Hepatic stellate cell (primary cell): ENCODE measurements around the gene SH3RF3.

Experiments used
- DNase-seq: peaks from one replicate; pipeline ENCODE4 v3.0.0; 2011; ENCODE audit warnings: low spot score

SH3RF3 gene

DNA sequence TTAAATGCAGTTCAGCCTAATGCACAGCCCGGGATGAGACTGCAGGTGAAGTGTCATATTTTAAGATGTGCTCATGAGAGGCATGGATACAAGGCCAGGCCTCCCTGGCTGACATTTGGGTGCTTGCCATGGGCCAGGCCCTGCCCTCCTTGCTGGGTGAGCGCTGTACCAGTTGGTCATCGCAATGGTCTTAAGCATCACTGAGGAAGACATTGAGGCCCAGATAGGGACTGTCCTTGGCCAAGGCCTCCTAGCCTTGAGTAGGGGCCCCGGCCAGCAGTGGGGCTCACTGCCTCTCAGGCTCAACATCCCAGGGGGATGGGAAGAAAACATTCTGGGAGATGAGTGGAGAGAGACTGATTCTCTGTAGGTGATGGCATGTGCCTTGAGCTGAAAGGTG lies 184.3 kb downstream of the SH3RF3 start:
- DNase-seq, result no peak

DNA sequence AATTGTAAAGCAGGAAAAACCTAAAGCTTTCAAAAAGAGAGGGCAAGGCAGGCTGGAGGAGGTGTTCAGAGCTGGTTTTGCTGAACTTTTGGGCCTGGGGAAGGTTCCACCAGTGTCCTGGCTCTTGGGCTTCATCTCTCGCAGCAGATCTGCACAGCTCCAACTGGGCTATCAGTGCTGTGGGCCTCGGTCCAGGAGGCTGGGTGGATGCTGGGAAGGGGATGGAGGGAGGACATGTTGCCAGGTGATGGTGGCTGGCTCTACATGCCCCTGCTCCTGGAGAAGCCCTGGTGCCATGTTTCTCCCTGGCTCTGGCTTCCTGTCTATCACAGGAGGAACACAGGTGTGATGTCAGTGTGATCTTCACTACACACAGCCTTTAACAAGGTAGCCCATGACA lies 187.1 kb downstream of the SH3RF3 start:
- DNase-seq, result no peak

DNA sequence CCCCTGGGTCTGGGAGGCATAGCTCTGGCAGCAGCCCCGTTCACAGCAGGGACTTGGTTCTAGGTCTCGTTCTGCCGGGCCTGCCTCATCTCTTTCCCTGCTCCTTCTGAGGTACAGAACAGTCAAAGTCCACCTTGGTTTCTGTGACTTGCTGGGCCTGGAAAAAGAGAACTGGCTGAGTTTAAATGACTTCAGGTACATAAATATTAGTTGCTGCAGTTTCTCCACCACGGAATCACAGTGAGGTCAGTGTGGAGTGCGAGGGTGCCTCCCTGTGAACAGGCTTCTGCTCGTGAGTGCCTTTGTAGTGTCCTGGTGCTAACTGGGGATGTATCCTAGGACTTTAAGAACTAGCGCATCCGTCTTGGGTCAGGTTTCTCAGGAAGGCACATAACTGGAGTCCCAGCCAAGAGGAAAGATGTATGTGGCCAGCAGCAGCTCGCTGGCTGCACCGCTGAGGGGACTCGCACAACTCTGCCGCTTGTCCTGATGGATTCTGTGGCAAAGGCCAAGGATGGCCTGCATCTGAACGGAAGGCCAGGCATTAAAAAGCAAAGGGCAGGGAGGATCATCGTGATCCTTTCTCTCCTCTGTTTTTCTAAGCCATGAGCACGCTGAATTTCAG lies 188.6 kb downstream of the SH3RF3 start:
- DNase-seq, result no peak

DNA sequence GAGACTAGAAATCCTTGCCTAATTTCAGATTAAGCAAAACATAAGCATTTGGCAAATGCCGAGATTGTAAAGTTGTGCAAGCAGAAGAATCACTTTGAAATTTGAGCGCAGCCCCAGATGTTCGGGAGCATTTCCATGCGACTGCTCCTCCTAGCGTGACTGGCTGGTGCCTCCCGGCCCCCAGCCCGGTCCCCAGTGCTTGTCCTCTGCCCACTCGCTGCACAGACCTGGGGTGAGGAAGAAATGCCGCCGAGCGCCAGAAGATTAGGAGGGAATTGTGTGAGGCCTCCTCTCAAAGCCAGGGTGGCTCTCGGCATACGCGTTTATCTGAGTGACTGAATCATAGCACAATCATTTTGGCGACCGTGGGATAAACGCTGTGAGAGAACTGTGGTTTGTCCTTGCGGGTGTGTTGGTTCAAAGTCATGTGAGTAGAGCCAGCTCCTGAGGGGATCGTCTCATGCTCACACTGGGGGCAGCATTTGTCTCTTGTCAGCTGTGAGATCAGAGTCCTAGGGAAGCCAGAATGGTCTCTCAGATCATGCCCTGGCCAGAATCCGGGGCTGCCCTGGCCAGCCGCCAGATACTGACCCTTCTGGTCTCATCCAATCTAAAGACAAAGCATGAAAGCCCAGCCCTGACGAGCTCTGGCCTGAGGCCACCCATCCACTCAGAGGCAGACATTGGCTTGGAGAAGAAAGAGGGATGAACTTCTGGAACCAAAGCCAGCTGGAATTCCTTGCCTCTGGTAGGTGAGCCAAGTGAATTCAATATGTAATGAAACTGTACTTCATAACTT lies 189.3 kb downstream of the SH3RF3 start:
- DNase-seq, result peak; percentile 91

DNA sequence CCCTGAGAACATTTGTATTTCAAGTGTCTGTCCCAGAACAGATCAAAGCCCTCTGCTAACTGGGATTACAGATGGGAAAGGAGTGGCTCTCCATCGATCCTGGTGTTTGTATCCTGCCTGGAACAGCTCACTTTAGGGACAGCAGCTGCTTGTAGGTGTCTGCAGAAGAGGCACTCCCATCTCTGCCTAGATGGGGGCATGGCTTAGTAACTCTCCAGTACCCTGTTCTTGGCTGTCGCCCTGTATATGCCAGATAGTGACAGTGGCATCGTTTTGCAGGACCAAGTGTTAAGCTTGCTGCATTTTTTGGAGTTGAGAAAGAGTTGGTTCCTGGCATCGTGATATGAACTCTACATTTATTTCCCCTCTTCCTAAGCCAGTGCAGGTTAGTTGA lies 189.9 kb downstream of the SH3RF3 start:
- no peak for DNase-seq

DNA sequence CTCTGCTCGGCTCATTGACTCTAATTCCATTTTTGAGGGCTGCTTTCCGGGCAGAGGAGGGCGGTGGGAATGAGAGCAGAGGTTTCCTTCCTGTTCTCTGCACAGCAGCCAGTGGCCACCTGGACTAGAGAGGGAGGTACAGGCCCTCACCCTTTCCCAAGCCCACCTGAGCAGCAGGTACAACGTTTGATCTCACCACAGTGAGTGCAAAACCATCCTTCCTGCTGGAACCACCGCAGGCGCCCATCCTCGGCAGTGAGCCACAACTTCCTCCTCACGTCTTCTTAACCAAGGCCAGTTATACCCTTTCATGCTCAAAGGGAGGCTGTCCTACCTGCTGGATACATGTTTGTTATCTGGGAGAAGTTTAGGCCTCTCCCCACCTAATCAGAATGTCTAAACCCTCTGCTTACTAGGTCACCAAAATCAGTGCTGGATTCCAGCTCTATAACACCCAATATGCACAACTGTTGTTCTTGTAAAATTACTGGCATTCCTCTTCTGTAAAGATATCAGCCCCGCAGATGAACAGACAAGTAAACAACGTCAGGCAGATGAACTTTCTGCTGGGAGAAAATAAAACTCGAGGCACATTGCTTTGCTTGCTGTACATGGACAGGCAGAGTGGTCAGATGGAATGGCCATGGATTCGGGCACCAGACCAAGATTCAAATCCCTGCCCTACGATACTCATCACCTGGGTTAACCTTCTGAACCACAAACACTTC lies 191.4 kb downstream of the SH3RF3 start:
- no peak for DNase-seq

DNA sequence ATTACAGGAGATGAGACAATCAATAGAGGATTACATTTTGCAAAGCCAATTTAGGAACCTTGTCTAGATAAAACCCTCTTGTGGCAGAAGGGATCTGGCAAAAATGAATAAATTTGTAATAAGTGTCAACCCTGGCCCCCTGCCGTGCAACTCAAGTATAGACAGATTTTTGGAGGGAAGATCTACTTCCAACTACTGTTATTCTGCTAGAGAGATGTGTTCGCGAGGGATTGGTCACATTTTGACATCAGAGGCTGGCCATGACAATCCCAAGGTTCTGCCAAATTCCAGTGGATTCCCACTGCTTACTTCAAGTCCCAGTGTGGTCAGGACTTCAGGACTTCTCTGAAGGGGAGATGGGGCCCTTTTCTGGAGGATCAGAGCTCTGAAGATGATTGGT lies 192.6 kb downstream of the SH3RF3 start:
- peak; percentile 63 for DNase-seq

DNA sequence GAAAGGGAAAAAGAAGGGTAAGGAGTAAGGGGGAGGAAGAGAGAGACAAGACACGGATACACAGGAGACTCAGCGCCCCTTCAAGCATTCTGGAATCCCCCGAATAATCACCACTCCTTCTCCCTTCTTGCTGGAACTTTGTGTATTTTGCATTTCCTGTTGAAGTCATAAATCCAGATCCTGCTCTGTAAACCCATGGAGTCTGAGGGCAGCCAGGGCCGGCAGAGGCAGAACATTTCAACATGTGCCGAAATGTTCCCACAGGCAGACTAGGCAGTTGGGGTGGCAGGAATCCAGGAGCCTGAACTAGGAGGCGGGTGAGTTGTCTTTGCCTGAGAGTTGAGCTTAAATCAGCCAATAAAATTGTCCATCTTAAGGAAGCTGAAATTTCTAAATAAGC lies 193.1 kb downstream of the SH3RF3 start:
- DNase-seq, result peak; percentile 85

DNA sequence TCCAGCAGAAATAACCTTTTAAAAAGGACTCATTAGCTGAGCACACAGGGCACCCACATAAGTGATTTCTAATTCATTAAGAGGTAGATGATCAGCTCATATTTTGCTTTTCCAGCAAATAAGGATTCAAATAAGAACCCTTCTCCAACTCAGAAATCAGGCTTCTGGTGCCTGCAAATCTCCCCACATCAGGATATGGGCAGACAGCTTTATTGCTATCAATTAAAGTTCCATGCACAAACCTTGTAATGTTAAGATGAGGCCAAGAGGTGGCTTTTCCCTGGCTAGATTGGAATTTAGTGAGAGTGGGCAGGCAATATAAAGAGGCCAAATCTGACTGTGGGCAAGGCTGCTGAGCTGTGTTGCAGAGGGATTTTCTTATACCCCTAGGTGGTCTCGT lies 193.6 kb downstream of the SH3RF3 start:
- no peak for DNase-seq

DNA sequence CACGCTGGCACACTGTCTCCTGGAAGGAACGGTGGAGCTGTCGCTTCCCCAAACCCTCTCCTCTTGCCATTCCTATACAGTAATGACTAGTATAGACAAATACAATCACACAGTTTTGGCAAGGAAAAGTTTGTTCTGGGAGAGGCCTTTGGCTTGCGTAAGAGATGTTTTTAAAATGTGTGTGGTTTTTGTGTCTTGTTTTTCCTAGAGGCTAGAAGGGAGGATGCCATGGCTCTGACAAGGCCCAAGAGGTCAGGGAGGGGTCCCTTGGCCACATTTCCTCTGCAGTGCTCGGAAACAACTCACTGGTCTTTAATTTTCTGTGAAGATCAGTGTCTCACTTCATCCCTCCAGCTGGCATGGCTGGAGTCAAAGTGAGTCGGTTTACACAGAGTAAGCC lies 195.9 kb downstream of the SH3RF3 start:
- peak; percentile 68 for DNase-seq

DNA sequence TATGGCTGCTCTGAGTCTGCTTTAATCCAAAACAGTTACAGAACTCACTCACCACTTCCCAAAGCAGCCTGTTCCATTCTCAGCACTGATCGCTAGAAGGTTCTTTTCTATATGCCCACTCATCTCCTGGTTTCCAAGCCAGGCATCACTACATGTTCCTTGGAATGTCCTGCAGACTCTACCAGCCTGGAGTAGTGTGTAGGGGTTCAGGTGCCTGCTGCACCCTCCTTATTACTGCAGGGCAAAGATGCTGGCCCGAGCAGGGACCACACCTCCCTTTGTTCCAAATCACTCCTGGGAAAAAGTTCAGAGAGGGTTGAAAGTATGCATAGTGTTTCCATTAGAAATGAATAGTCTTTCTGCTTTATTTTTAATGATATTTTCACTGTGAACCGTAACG lies 196.6 kb downstream of the SH3RF3 start:
- DNase-seq, result no peak

DNA sequence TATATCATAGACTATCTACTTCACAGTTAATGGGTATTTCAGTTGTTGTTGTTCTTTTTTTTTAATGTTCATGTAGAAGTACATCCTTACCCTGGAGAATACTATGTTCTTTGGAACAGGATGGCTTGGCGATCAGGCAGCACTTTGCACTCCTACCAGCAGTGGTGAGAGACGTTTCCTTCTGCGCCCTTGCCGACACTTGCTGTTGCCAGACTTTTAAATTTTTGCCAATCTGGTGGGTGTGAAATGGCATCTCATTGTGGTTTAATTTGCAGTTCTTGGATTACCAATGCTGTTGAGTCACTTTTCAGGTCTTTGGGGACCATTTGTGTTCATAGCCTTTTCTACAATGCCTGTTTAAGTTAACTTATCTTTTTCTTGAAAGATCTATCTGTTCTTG lies 197.3 kb downstream of the SH3RF3 start:
- DNase-seq, result no peak

DNA sequence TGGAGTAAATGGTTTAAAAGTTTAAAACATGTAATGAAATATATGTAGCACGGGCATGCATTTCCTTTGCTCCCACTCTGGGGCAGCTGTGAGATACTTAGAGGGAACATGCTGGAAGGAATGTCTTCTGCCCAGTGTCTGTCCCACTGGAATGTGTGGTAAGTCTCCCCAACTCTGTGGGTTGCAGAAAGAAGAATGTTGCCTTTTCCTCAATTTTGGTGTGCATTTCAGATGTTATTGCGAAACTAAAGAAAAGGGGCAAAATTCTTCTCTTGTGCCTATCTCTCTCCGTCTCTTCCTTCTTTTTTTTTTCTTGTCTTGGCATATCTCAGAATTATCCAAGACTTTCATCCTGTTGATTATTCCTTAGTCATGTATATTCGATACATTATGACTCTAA lies 201.1 kb downstream of the SH3RF3 start:
- peak; percentile 46 for DNase-seq

DNA sequence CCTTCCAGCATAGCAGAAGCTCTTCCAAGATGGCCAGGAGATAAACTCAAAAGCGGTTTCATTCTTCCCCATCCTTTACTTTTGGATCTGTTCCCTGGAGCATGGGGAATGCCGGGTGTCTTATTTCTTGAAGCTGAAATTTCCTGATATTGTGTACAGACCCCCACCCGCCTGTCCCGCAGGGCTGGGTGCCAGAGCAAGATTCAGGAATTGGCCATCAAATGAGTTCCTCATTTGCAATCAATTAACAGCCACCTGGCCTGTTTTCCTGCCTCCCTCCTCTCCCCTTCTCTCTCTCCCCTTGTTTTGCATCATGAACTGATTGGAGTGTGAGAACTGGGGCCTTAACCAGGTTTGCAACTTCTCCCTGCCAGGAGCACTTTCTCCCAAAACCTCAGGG lies 202.1 kb downstream of the SH3RF3 start:
- no peak for DNase-seq

DNA sequence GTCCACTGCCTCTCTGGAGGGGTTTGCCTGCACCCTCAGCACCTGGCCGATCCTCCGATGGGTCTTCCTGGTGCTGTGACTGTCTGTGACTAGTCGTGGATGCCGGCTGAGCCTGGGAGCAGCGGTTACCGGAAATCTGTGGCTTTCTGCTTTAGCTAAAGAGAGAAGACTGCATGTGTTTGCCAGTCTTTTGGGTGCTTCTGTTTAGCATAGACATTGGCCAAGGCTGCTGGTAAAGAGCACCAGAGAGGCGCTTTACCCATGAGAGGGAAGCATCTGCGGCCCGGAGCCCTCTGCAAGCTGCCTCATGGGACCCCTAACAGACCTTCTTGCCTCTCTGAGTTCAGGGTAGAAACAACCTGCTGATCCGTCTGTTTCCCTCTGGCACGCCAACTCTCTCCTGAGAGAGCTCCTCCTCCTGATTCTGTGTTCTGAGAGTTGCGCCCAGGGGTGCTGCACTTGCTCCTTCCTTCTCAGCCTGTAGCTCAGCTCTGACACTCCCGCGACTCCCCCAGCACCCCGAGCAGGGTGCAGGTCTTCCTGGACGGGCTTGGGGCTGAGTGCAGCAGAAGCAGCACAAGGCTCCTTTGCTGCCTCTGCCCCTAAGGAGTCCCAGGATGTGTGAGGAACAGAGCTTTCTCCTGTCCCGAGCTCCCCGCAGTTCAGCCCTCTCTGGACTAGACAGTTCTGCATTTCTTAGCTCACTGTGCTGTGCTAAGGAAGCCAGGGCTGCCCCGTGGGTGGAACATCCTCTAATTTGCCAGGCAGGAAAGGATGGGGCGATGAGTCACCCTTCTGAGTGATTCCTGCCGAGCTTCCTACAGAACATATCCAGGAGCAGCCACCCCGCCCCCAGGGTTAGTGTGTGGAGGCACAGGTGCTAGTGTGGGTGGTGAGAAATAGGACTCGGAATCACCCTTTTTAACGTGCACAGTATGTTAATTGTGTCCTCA lies 203.2 kb downstream of the SH3RF3 start:
- DNase-seq, result peak; percentile 83

DNA sequence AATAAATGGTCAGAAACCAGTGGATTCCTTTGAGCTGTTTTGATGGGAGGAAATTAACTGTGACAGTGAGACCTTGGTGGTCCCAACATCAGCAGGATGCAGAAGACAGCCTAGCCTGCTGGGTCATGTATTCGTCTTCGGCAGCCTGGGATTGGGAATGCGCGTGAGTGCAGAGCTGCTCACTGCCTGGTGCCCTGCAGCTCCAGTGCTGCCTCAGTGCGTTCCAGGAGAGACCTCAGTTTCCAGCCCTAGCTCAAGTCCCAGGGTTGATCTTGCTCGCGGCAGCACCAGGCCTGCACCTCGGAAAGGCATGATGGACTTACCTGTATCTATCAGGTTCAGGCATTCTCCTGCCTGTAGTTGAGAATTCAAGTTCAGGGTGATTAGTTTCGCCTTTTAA lies 203.9 kb downstream of the SH3RF3 start:
- no peak for DNase-seq

DNA sequence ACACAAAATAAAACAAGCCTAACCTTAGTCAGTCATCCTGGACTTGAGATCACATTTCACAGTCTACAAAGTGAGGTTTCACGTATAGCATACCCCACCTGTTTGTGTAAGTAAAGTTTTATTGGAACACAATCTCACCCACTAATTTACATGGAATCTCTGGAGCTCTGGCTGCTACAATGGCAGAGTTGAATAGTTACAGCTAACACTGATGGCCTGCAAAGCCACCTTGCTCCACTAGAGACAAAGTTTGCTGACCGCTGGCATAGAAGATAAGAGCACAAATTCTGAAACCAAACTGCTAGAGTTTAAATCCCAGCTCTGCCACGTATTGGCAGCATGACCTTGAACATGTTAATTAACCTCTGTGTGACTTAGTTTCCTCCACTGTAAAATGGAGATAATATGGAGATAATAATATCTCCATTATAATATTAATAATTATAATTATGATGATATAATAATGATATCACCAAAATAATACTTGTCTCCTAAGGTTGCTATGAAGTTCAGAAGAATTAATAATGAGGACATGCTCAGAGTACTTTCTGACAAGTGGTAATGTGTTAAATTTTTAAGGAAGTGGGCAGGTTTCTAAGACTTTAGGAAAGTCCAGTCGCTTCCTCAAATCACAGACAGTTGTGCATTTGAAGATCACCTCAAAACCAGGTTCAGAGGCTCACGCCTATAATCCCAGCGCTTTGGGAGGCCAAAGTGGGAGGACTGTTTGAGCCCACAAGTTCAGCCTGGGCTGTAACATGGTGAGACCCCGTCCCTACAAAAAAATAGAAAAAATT lies 204.6 kb downstream of the SH3RF3 start:
- DNase-seq, result no peak

DNA sequence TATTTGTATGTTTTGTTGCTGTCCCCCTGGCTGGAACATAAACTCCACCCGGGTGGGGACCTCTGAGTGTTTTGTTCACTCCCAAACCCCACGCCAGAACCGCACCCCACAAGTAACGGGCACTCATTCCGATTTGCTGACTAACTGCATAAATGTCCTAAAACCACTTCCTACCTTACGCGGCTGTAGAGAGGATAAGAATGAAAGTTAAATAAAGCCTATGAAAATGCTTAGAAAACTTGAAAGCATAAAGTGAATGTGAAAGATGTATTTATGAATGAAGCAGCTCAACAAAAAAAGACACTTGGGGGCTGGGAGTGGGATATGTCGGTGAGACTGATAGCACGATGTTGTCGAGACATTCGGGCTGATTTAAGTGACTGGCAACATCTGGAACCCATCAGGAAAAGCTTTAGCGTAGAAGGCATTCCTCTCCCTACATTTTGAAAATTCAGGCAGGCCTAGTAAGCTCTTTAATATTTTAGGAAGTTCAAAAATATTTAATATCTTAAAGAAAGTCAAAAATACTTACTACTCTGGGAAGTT lies 206.7 kb downstream of the SH3RF3 start:
- DNase-seq, result peak; percentile 75

DNA sequence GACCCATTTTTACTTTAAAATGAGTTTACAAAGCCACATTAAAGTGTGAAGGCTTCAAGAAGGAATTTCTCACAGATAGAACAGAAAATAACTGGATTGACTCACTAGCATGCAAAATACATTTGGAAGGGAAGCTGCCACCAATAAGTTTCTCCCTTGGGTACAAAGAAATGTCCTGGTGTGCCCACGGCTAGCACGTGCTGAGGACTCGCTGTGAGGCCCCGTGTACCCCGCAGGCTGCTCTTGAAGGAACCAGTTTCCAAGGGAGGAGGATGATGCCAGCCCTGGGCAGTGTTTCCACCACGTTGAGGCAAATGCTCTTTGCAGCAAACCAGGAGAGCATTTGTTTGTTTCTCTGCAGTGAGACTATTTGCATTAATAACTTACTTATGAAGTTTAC lies 207.3 kb downstream of the SH3RF3 start:
- DNase-seq, result peak; percentile 40

DNA sequence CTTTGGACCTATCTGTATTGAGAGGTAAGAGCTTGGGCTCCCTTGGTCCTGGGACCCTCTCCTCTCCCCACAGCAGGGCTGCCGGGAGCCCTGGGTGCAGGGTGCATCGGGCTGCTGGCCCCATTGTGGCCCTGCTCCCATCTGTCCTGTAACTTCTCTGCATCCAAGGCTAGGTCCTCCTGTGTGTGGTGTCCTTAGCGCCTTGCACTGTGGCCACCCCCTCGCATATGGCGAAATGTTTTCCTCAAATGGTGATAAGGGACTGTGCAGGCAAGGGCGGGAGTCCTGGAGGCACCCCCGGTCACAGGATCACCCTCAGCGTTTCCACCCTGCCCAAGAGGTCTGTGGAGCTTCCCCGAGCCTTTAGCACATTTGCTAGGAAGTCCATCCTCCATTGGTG lies 208.2 kb downstream of the SH3RF3 start:
- DNase-seq, result no peak

DNA sequence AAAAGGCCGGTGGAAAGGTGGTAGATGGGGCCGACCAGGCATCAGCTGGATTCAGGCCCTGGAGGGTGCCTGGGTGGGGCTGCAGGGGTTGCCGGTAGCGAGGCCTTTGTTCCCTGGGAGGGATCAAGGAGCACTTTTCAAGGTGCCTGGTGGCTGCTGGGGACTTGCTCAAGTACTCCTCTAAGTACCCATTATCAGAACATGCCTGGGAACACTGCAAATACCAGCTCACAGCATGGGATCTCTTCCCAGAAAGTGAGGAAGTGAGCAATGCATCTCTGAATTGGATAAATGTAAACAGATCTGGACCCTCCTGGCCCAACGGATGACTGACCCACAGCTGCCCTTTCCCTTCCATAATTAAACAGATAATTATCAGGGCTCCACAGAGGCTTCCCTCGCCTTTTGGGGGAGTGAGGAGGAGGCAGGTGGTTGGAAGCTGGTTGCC lies 210.5 kb downstream of the SH3RF3 start:
- DNase-seq, result peak; percentile 75
